Endodermal cell (in vitro differentiated cells): Measurements from ENCODE around the gene LDAH. TPM values are rescaled to one million over a fixed set of nuclear protein-coding genes. Genes with fewer than 3 reads are reported as not detected.

Source experiments
- DNase-seq: peaks from one replicate; pipeline ENCODE4 v3.0.0-alpha.2; 2017
- H3K27ac ChIP-seq: 2 replicates; pipeline ENCODE4 v1.5.1; 2013; ENCODE audit warnings: mild to moderate bottlenecking, low read depth, low read length, moderate library complexity
- H3K27me3 ChIP-seq: 2 replicates; pipeline ENCODE4 v1.6.1; 2013; ENCODE audit warnings: mild to moderate bottlenecking, low read length, moderate library complexity; ENCODE audit not compliant: insufficient read depth, control insufficient read depth, poor library complexity, severe bottlenecking
- H3K36me3 ChIP-seq: 2 replicates; pipeline ENCODE4 v1.7.0; 2013; ENCODE audit warnings: mild to moderate bottlenecking, low read length, moderate library complexity; ENCODE audit not compliant: control insufficient read depth, insufficient read depth
- H3K4me1 ChIP-seq: one replicate; pipeline ENCODE4 v1.7.0; 2013; ENCODE audit warnings: low read length; ENCODE audit not compliant: control insufficient read depth, insufficient read depth
- H3K4me3 ChIP-seq: 2 replicates; pipeline ENCODE4 v1.5.1; 2013; ENCODE audit warnings: mild to moderate bottlenecking, low read length, moderate library complexity
- H3K9ac ChIP-seq: 2 replicates; pipeline ENCODE4 v1.6.1; 2013; ENCODE audit warnings: mild to moderate bottlenecking, low read length, moderate library complexity; ENCODE audit not compliant: poor library complexity, severe bottlenecking; ENCODE audit errors: extremely low read depth
- H3K9me3 ChIP-seq: 2 replicates; pipeline ENCODE4 v1.6.1; 2013; ENCODE audit warnings: mild to moderate bottlenecking, low read length, moderate library complexity; ENCODE audit not compliant: control insufficient read depth
- H3K27ac Mint-ChIP-seq: 2 replicates; pipeline ENCODE4 v1.8.0; 2020; ENCODE audit warnings: mixed read lengths
- H3K27me3 Mint-ChIP-seq: 2 replicates; pipeline ENCODE4 v1.8.0; 2021; ENCODE audit warnings: mild to moderate bottlenecking, mixed read lengths; ENCODE audit not compliant: insufficient read depth
- H3K36me3 Mint-ChIP-seq: 2 replicates; pipeline ENCODE4 v1.8.0; 2020; ENCODE audit warnings: low read depth, mixed read lengths
- H3K4me1 Mint-ChIP-seq: 2 replicates; pipeline ENCODE4 v1.8.0; 2020; ENCODE audit warnings: mixed read lengths
- H3K4me3 Mint-ChIP-seq: 2 replicates; pipeline ENCODE4 v1.8.0; 2020; ENCODE audit warnings: mild to moderate bottlenecking, moderate library complexity, mixed read lengths
- H3K9me3 Mint-ChIP-seq: 2 replicates; pipeline ENCODE4 v1.8.0; 2020; ENCODE audit warnings: mild to moderate bottlenecking, mixed read lengths
- WGBS, 2 experiments: methylation state at CpG; one replicate each; pipeline versions ENCODE4 v1.1.5 to v1.1.7; 2013; ENCODE audit warnings: missing lambda C conversion rate in 2 of 2, mixed read lengths in 1 of 2; ENCODE audit not compliant: insufficient coverage in 1 of 2, insufficient read length in 1 of 2; 5-methylcytosine and 5-hydroxymethylcytosine counted together
- total RNA-seq, 2 donors: library from RNA; stranded (reverse); fragmentation: NEBNext Ultra II Directional in 1 of 2; extraction: Animal tissue kit (Norgen Biotek cat#: 25700) in 1 of 2; gene quantifications; 2 replicates in 1 of 2; 3 replicates in 1 of 2; pipeline ENCODE4 v1.2.1, GENCODE V29; 2021
- TF ChIP-seq, protein P1 (sequence below): fragments of 200-600 bp; sonication (generic); conservative IDR thresholded peaks from 2 replicates; pipeline ENCODE4 v1.5.0; 2021; ENCODE audit warnings: antibody characterized with exemption, mild to moderate bottlenecking

Gene LDAH
- total RNA-seq, 2 donors from 2014 or later: 28.7 to 42.2 TPM

DNA sequence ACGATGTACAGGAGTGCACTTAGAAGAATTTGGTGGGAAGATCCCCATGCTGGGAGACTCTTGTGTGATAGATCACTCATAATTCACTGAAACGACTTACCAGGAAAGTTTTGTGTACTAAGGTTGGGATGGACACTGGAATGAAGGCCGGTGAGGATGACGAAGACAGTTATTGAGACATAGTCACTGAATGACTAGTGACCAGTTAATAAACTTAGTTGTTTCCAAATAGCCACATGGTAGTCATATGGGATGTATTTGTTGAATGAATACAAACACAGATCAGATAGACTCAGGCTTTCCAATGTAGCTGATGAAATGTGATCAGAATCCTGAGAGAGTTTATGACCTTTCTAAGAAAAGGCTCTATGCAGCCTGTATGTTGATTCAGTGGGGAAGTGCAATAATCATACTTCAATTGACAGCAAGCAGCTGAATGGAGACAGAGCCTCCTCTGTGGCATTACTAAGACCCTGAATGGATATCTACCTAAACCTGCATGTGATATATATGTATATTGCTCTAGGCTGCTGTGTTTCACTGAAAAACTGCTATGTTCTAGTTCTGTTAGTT is 135.6 kb downstream of the LDAH start:
- Mint-ChIP-seq H3K4me3 (no peak overlapping the region), H3K36me3 (peaks cover 34% of the 10 kb centered on the region), H3K27ac (no peak overlapping the region), H3K4me1 (no peaks in the 10 kb centered on the region), H3K27me3 (no peaks in the 10 kb centered on the region), H3K9me3 (peaks cover 3% of the 10 kb centered on the region)
- H3K9me3 ChIP-seq: no peaks in the 10 kb centered on the region
- H3K36me3 ChIP-seq: peaks cover 46% of the 10 kb centered on the region
- TF ChIP-seq, protein P1, sequence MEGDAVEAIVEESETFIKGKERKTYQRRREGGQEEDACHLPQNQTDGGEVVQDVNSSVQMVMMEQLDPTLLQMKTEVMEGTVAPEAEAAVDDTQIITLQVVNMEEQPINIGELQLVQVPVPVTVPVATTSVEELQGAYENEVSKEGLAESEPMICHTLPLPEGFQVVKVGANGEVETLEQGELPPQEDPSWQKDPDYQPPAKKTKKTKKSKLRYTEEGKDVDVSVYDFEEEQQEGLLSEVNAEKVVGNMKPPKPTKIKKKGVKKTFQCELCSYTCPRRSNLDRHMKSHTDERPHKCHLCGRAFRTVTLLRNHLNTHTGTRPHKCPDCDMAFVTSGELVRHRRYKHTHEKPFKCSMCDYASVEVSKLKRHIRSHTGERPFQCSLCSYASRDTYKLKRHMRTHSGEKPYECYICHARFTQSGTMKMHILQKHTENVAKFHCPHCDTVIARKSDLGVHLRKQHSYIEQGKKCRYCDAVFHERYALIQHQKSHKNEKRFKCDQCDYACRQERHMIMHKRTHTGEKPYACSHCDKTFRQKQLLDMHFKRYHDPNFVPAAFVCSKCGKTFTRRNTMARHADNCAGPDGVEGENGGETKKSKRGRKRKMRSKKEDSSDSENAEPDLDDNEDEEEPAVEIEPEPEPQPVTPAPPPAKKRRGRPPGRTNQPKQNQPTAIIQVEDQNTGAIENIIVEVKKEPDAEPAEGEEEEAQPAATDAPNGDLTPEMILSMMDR: no peak
- H3K27ac ChIP-seq: no peak overlapping the region
- no peak overlapping the region for H3K9ac ChIP-seq
- H3K4me3 ChIP-seq: no peak overlapping the region
- WGBS, 2 experiments: 98 to 100% methylated on average over 4 of the region's 4 CpGs
- DNase-seq: no peak
- H3K27me3 ChIP-seq: no peaks in the 10 kb centered on the region
- no peaks in the 10 kb centered on the region for H3K4me1 ChIP-seq

DNA sequence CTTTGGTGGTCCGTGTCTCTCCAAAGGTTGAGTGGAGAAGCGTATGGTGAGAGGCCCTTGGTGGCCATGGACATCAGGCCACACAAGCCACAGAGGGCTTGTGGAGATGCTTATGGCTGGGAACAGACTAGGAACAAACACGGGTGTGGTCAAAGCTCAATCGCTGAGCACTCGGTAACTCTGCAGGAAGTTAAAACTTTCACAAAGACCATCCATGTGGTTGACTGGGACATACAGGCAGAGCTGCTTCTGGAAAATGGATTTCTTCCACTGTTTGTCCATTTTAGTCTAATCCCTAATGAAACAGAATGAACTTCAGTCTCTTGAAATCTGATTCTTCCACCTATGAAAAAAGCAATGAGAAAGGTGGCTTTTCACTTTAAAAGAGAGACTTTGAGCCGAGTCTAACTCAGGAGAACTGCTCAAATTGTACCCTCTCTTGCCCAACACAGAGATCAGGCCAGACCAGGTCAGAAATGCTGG is 138.3 kb downstream of the LDAH start:
- 86 to 90% methylated on average over 5 to 6 of the region's 6 CpGs for WGBS, 2 experiments
- Histone ChIP-seq H3K27ac (no peak overlapping the region), H3K4me1 (no peaks in the 10 kb centered on the region), H3K9ac (no peak overlapping the region), H3K27me3 (no peaks in the 10 kb centered on the region), H3K36me3 (peaks cover 50% of the 10 kb centered on the region), H3K4me3 (no peak overlapping the region), H3K9me3 (no peaks in the 10 kb centered on the region)
- peaks cover 3% of the 10 kb centered on the region for H3K9me3 Mint-ChIP-seq
- no peak overlapping the region for H3K4me3 Mint-ChIP-seq
- H3K27ac Mint-ChIP-seq: no peak overlapping the region
- H3K27me3 Mint-ChIP-seq: no peaks in the 10 kb centered on the region
- peaks cover 42% of the 10 kb centered on the region for H3K36me3 Mint-ChIP-seq
- TF ChIP-seq, protein P1: no peak
- H3K4me1 Mint-ChIP-seq: no peaks in the 10 kb centered on the region
- DNase-seq: no peak

DNA sequence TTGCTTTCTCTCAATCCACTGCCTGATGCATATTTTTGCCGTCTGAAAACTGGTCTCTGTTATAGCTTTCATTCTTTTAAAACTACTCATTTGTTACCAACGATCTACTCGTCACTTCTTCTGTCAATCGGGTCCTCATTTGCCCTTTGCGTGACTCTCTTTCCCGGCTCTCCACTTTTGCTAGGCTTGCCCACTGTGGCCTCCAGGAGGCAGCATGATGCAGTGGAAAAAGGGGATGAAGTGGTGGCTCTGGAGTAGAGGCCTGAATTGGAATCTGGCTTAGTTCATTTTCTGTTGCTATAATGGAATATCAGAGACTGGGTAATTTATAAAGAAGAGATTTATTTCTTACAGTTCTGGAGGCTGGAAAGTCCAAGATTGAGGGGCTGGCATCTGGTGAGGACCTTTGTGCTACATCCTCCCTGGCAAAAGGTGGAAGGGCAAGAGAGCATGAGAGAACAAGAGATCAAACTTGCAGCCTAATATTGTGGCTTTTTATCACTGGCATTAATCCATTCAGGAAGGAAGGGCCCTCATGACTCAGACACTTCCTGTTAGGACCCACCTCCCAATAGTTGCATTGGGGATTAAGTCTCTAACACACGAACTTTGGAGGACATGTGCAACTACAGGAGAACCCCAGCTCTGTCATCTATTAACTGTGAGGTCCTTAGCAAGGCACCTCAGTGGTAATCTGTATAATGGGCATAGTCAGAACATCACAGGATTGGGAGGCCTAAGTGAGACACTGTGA is 140.6 kb downstream of the LDAH start:
- Histone ChIP-seq H3K4me1 (no peaks in the 10 kb centered on the region), H3K27ac (no peak overlapping the region), H3K36me3 (peaks cover 50% of the 10 kb centered on the region), H3K9me3 (no peaks in the 10 kb centered on the region), H3K4me3 (no peak overlapping the region), H3K9ac (no peak overlapping the region), H3K27me3 (no peaks in the 10 kb centered on the region)
- Mint-ChIP-seq H3K4me3 (no peak overlapping the region), H3K36me3 (peaks cover 29% of the 10 kb centered on the region), H3K27me3 (no peaks in the 10 kb centered on the region), H3K4me1 (no peaks in the 10 kb centered on the region), H3K27ac (no peak overlapping the region), H3K9me3 (no peaks in the 10 kb centered on the region)
- WGBS, 2 experiments: 87 to 89% methylated on average over 5 to 7 of the region's 7 CpGs
- peak; percentile 83 for DNase-seq
- TF ChIP-seq, protein P1: peak; percentile 86
